Caki2 (cell line): ENCODE results near the gene PTPRD. TPM values are rescaled to one million over a fixed set of nuclear protein-coding genes. Genes with fewer than 3 reads are reported as not detected.

Experiments
- DNase-seq: peaks from one replicate; pipeline ENCODE4 v3.0.0-alpha.2; 2015; ENCODE audit warnings: low read depth
- in situ Hi-C: cut with HindIII; loops from 2 replicates; pipeline ENCODE4 v1.10.0; 2016; ENCODE audit warnings: low sequenced_read_pairs, low pct_unique_long_range_greater_than_20kb, mixed read lengths
- total RNA-seq: library from RNA; depleted of rRNA; stranded (reverse); fragments of >200 nt; shearing (Covaris generic); gene quantifications from 2 replicates; pipeline ENCODE4 v1.2.3, GENCODE V29; 2014; ENCODE audit warnings: low replicate concordance

PTPRD gene
- total RNA-seq, 1 experiment from 2014 or later: 1.1 TPM

DNA sequence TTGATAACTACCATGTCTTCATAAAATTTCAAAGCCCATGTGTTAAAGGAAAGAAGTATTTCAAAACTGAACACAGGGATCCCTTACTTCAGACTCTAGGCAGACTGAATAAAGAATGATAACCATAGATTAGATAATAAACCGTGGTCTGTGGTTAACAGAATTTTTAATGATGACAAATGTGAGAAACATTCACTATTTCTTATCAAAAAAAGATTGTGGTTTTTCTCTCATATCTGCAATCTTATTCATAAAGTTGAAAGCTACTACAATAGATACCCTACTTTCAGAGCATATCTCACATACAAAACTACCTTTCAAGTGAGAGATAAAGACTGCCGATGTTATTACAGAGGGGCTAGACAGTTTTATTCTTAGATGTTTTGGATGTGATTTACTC is 1996.4 kb downstream of the PTPRD start:
- DNase-seq: no peak
- in situ Hi-C loops: no loop called here

DNA sequence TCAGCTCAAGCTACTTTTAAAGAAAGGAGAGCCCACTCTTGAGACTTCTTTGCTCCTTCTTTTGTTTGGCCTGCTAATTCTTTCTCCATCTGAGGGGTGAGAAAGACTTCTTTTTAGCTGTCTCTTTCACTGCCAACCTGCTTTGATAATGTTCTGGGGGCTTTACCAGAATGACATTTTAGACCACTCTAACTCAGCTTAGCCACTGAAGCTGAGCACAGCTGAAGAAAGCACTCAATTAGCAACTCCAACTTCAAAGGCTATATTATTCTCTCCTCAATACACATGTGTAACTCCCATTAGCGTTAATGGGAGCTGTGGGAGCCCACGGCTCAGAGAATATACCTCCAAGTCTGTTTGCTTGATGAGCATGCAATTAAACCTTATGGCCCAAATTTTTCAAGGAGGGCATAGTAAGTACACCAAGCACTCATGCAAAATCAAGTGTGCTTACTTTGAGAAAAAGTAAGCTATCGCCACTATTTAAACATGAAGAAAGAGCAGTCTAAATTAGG is 1997.8 kb downstream of the PTPRD start:
- no peak for DNase-seq
- in situ Hi-C loops: no loop called here

DNA sequence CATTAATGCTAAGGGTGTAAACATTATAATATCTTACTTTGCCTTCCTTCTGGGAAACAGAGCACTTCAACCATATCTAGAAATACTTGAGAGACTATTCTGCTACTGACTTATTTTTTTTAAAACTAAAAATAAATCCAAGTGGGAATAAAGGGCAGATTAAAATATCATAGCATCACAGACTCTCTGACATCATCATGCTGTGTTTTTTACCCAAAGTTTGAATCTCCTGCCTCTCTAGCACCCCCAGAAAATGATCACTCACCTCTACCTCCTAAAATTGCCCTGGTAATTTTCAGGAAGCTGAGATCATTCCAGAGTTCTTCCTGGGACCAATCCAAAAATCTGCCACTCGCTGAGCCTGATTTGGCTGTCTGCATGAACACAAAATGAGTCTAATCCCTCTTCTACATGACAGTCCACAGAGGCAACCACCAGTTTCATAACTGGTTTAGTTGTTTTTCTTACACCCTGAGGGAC is 1999.4 kb downstream of the PTPRD start:
- in situ Hi-C loops: no loop called here
- no peak for DNase-seq

DNA sequence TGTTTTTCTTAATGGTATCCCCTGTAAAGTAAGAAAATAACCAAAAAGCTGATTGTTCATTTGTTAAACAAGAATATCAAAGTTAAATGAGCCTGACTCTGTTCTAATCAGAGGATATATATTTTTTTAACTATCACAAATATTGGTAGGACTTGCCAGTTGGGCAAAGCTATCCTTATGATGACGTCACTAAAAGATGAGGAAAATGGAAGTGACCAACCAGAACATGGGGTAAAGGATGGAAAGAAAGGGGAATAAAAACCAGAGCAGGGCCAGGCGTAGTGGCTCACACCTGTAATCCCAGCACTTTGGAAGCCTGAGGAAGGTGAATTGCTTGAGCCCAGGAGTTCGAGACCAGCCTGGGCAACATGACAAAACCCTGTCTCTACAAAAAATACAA is 2001.6 kb downstream of the PTPRD start:
- in situ Hi-C loops: no loop called here

DNA sequence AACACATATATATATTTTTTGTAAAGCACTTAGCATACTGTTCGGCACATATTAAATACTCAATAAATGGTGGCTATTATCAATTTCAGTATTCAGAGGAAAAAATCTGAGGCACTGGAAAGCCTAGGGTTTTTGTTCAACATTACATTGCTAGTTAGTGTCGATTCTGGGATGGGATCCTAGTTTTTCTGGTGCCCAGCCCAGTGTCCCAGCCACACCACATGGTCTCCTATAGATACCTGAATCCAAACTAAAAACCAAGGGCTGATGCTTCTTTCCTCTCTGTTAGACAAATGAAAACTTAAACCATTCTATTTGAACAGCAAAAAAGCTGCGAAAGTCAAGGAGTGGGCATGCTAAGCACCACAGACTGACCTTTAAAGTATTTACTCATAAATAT is 2002.5 kb downstream of the PTPRD start:
- no peak for DNase-seq
- in situ Hi-C loops: no loop called here

More for the DNA sequence above, 2001.6 kb downstream of the PTPRD start:
- no peak for DNase-seq

DNA sequence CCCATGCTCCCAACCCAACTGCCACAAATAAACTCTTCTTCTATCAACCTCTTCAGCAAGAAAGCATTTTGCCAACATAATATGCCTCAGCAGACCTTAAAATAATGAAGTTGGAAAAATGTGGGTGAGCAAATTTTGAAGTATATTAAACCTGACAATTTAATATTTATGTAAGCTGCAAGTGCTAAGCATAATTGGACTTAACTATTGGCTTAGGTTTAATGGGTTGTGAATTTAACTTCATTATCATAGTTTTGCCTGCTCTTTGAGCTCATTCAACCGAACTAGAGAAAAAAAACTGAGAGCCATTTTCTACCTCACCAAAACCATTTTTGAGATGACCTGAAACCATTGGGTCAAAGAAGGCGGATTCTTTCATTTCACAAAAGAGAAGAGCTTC is 2007.7 kb downstream of the PTPRD start:
- in situ Hi-C loops: no loop called here
- no peak for DNase-seq

DNA sequence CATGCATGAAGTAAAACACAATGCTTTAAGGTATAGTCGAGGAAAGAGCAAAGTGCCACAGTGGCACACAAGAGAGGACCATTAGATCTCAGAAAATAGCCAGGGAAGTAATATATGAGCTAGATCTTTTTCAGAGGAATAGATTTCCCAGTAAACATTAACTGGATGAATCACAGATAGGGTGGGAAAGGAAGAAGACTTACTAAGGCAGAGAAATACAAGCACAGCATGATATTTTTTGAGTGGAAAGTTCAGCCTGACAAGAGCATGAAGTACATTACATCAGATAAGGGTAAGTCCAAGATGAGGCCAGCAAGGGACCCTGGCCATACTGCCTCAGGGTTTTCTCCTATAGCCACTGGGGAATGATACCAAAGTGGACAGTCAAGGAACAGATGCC is 2008.6 kb downstream of the PTPRD start:
- in situ Hi-C loops: no loop called here
- DNase-seq: peak; percentile 46

DNA sequence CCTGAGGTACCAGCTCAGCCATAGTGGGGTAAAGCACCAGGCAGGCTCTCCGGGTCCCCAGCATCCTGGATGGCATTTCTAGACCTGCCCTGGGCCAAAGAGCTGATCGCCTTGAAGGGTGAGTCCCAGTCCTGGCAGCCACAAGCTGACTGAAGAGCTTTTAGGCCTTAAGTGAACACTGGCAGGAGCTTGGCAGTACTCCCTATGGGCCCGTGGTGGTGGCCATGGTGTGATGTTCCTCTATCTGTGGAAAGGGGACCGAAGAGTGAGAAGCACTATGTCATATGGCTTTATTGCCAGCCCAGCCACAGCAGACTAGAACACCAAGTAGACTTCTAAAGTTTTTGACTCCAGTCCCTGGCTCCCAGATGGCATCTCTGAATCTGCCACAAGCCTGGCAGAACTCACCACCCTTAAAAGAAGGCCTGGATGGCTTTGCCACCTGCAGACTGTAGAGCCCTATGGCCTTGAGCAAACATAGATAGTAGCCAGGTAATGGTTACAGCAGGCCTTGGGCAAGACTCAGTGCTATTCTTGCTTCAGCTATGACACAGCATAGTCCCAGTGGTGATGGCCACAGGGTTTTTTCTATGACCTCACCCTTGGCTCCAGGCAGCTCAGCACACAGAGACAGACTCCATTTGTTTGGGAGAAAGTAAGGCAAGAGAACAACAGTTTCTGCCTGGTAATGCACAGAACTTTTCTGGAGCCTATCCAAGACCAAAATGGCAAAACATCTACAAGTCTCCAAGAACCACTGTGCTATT is 2011.7 kb downstream of the PTPRD start:
- peak; percentile 3 for DNase-seq

DNA sequence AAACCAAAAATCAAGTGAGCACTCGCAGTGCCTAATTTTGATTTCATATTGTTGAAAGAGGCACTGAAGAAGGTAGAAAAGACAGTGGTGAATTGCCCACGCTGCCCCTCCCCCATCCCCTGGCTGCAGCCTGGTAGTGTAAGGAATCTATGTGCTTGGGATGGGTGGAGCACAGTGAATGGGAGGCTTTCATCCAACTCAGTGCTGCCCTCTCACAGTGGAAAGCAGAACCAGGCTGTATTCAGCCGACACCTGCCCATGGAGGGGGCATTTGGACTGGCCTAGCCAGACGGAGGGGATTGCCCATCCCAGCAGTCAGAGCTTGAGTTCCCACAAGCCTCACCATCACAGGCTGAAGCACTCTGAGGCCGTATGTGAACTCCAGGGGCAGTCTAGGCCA is 2012.9 kb downstream of the PTPRD start:
- DNase-seq: no peak
- in situ Hi-C loops: no loop called here

More for the DNA sequence above, 2011.7 kb downstream of the PTPRD start:
- in situ Hi-C loops: no loop called here

DNA sequence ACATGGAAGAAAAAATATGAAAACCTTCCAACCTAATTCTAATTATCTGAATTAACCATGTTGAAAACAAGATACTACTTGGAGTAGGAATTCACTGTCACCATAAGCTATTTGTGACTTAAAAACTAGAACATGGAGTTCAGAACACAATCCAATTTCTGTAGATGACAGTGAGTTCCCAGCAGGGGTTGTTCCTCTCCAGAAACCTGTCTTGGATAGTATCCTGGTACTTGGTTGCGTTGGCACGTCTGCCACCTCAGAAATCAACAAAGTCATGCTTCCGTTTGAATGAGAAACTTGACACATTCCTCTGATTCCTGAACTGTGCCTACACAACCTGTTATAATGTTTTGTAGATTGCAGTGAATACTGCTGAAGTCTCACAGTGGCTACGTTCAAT is 2023.3 kb downstream of the PTPRD start:
- in situ Hi-C loops: no loop called here
- no peak for DNase-seq

DNA sequence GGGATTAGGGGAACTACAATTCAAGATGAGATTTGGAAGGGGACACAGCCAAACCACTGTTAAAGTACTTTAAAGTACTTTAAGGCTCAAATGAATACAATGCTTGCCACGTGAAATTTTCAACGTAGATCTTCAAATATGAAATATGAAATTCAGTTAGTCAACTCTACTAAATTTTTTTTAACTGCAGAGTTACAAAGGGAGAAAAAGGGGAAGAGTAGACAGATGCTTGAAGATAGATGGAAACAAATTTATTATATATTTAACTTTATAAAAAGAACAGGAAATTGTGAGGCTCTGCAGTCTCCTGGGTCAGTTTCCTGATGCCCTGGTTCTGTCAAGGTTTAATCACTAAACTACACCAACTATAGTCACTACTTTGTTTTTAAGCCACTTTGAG is 2027.8 kb downstream of the PTPRD start:
- in situ Hi-C loops: no loop called here
- DNase-seq: no peak

DNA sequence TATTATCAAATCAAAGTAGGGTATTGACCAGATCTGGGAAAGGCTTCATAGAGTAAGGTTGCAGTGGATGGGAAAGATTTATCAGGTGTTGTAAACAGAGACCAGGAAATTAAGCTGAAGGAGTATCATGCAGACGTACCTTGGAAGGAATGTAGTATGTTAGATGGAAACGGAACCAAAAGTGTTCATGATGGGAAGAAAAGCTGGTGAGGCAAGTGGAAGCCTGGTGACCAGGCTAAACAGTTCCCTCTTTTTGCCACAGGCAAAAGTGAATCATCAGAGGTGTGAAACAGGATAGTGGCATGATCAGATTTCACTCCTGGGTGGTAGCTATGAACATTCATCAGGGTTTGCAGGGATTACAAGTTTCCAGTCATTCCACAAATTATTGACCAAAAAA is 2033.1 kb downstream of the PTPRD start:
- no peak for DNase-seq
- in situ Hi-C loops: no loop called here

DNA sequence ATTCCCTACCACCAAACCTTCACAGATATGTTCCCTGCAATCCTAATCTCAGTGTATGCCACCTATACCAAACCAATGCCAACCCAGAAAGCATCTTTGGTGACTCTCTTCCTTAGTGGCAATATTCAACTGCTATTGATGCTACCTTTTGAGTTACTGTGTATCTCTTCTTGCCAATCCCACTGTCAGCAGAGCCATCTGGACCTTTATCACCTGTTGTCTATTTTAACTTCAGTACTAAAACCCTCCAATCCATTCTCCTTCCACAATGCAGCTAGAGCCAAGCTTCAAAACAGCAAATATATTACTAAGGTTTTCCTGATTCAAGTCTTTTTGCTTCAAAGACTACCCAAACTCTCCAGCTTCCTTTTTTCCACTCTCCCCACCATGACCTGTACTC is 2036.1 kb downstream of the PTPRD start:
- in situ Hi-C loops: no loop called here
- DNase-seq: no peak

DNA sequence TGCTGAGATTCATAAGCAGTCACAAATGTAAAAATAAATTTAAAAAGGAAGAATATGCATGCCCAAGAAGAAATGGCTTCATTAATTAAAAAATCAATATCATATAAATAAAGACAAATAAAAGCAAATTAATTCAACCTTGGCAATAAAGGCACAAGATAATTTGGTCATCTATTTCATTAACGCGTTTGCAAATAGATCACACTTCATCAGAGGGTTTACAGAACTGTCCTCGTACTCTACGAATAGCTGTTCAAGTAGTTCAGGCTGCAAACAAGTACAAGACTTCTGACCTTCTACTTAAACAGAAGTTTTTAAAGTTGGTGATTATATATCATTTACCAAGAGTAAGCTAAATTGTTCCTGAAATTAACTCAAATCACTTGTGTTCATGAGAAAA is 2038.0 kb downstream of the PTPRD start:
- in situ Hi-C loops: no loop called here
- DNase-seq: no peak

DNA sequence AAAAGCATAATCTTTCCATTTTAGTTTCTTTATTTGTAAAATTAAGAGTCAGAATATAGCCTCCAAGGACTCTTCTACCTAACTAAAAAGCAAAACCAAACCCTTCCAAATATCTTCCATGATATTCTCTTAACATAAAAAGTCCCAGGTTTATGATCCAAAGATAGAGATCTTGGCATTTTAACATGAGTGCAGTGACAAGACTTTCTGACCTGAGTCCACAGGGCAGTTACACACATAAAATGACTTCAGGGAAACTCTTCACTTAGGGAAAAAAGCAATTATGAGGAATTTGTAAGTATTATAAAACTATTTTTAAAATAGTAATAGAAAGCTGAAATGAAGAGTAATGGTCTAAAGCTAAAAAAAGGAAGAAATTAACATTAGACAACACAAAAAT is 2040.6 kb downstream of the PTPRD start:
- DNase-seq: no peak
- in situ Hi-C loops: no loop called here

DNA sequence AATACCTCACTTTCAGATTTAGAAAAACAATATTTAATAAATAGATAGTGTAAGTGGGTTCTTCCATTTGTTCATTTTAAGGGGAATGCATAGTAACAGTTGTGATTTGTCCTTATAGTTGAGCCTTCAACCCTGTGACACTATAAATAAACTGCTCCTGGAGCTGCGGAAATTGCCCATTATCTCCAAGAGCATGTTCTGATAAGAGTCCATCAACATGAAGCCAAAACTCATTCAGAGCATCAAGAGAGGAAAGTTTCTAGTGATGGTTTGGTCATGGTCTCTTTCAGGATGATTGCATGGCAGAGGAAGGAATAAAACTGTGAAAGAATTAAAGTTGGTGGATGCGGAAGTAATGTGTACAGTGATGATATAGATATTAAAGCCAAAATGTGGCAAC is 2041.2 kb downstream of the PTPRD start:
- no peak for DNase-seq

DNA sequence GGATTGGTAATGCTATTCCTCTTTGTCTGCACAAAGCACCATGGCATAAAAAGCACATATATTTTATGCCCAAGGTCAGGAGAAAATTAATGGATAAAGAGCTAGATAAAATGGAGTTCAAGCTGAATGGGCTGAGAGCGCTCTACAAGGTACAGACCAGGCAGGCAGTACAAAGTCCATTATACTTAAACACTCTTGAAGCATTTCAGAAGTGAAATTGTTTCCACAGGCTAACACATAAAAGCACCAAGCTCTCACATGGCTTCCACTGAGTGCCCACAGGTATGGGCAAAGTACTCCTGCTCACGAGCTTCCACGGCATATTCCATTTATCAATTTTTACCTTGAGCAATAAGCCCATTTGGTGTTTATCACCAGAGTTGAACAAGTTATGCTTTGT is 2042.0 kb downstream of the PTPRD start:
- in situ Hi-C loops: no loop called here
- no peak for DNase-seq

More for the DNA sequence above, 2041.2 kb downstream of the PTPRD start:
- in situ Hi-C loops: no loop called here

DNA sequence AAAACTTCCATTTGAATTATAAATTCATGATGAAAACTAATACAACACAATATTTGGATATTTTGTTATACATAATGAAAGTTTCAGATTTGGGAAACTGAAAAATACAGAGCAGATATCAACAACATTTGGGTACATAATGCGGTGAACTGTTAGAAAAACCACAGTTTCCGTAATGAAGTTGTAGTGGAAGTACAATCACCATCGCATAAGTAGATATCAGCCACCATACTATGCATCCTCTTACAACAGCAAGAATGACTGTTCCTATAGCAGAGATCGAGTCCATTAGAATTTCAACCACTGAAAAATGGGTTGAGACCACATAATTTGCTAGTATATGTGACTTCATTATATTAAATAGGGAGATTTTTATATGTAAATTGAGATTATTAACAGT is 2043.0 kb downstream of the PTPRD start:
- in situ Hi-C loops: no loop called here
- DNase-seq: no peak

DNA sequence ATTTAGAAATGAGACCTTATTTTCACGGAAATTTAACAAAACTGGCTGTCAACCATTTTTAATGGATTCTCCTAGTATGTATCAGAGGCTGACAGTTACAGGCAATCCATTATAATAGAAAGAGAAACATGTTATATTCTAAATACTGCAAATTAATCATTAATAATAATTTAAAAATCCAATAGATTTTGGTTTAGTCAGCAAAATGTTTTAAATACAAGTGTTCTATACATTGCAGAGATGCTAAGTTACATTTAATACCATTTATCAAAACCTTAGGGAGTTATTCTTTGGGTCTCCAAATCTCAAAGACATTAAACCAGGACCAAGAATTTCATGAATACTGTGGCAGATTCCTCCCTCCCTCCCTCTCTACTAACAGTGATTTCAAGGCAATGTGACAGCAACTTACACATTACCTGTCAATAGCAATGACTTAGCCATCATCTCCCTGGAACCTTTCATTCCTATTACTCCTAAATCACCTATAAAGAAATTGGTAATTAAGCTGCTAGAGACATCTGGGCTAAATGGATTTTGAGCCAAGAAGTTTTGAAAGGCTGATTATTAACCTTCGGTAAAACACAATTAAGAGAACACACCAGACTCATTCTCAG is 2044.7 kb downstream of the PTPRD start:
- in situ Hi-C loops: no loop called here
- DNase-seq: no peak

DNA sequence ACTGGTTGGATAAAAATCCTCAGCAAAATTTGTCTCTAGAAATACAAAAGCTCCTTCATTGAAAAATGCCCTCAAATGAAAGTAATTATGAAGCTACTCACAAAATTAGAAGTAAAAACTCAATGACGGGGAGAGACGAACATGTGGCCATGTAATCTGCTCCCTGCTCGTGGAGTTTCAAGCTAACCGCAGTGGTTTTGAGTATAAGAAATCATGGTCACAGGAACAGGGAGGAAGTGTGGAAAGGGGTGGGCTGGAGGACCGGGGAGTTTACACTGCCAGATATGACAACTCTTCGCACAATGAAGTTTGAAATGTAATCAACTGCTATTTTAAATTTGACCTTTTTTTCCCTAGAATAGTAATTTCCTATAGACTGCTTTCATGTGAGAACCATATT is 2047.8 kb downstream of the PTPRD start:
- in situ Hi-C loops: no loop called here
- no peak for DNase-seq
